Globus pallidus (tissue), 1 donor: ENCODE measurements around the gene CBR3.

Source experiments
- DNase-seq: peaks from one replicate; pipeline ENCODE4 v3.0.0-alpha.2; 2015; ENCODE audit warnings: low spot score

CBR3 gene

DNA sequence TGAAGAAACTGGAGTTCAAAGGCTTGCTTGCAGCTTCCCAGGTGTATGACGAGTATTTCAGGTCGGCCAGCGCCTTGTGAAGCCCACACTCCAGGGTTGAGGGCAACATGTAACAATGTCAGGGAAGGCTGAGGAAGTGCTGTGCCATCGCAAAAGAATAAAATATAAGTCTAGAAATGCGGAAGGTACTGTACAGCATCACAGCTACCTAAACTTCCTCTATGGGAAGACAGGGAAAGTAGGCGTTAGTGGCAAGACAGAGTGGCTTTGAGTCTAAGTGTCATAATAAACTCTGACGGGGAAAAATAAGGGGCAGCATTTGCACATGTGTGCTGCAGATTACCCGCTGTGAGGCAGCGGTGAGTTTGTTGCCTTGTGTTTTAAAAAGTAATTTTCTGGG is 50.6 kb downstream of the CBR3 start:
- no peak for DNase-seq

- no peak for DNase-seq
Observed at GRCh38 chr21:36186081-36186480, 51.2 kb downstream of the CBR3 start.

DNA sequence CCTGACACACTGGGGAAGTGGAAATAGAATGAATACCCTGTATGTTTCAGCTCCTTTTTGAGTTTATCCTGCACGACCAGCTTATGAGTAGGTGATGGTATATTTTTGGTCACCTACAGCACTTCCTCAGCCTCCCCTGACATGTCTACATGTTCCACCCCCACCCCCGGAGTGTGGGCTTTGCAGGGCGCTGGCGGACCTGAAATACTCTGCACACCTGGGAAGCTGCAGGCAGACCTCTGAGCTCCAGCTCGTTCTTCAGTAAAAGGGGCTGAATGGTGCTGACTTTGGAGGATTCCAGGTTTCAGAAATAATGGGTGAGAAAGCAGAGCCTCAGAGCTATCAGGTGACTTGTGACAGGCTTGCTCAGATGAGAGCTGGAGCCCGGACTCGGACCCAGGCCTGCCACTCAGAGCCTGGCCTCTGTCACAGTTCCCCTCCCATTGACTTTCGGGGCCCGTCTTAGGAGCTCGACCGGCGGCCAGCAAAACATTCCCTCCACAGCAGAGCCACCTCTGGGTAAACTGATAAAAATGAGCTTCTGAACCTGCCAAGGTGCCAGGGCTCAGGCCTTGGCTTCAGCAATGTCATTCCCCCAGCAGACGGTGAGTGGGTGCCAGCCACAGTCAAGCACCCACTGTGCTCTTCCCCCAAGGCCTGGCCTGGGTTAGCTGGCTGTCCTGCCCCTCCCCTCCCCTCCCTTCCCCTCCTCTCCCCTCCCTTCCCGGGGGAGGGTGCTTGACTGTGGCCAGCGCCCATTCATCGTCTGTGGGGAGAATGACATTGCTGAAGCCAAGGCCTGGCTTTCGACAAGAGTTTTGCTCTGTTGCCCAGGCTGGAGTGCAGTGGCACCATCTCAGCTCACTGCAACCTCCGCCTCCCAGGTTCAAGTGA is 51.9 kb downstream of the CBR3 start:
- no peak for DNase-seq

GRCh38 chr21:36188081-36188681 is 53.3 kb downstream of the CBR3 start:
- DNase-seq, result no peak

- DNase-seq, result no peak
Observed at GRCh38 chr21:36188937-36189336, 54.1 kb downstream of the CBR3 start.

- no peak for DNase-seq
Observed at GRCh38 chr21:36190736-36191135, 55.9 kb downstream of the CBR3 start.

DNA sequence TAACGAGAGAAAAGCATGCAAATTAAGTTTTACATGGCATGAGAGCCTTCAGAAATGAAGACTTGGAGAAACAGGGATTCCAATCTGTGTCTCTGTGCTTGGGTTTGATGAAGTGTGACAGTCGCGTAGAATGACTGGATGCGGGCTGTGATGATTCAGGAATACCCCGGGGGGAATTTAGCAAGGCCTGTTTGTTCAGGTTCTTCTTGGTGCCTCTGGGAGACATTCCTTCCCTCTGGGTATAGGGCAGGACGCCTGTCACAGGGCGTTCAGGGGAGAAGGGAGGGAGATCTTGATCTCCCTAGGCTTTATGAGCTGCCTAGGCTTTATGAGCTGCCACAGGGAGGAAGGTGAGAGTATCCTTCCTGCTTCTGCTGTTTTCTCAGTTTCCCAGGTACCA is 58.3 kb downstream of the CBR3 start:
- no peak for DNase-seq

DNA sequence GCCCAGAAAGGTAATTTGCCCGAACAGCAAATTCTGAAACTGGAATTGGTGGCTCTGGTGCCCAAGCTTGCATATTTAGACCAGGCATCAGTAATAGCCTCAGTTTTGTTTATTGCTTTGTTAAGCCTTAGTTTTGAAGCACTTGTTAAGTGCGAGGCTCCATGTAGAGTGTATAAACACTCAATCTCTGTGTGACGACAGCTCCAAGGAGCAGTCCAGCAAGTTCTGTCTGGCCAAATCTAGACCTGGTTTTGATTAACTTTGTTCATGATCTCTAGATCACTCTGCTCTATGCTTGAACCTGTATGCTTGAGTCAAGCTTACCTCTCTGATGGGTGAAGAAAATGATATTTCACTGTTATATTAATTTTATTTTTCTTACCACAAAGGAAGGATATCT is 59.1 kb downstream of the CBR3 start:
- no peak for DNase-seq

DNA sequence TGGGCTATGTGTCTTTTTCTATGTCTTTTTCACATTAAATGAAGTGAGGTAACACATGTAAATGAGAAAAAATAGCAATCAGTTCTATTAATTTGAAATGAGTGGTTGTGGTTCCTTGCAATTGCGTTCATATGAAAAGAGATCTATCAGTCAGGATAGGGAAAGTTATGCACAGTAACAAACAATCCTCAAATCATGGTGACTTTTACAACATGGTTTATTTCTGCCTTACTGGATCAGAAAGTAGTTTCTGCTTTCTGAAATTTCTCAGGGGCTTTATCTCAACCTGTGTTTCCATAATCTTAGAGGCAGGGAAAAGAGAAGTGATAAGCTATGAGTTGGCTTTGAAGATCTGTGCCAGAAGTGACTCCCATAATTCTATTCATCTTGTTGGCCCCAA is 60.7 kb downstream of the CBR3 start:
- no peak for DNase-seq
